HepG2 (cell line): ENCODE data around the gene GPLD1. TPM values are rescaled to one million over a fixed set of nuclear protein-coding genes. Genes with fewer than 3 reads are reported as not detected.
A peak's percentile ranks its signal among the peaks of the same experiment; 100 is the strongest.

ENCODE experiments used
- CREB1 ChIP-seq, 2 experiments: fragments of 450-650 bp in 1 of 2; IDR thresholded peaks; 2 replicates each; pipeline ENCODE4 v1.6.1; 2016 to 2017; ENCODE audit warnings: control low read depth in 1 of 2, mild to moderate bottlenecking in 1 of 2, missing compliant biosample characterization in 1 of 2, missing genetic modification characterization in 1 of 2
- MIER2 ChIP-seq: IDR thresholded peaks from 2 replicates; pipeline ENCODE4 v1.6.1; 2016; ENCODE audit warnings: missing biosample characterization, missing genetic modification reagents
- PPARG ChIP-seq: conservative IDR thresholded peaks from 2 replicates; pipeline ENCODE4 v1.6.1; 2016; ENCODE audit warnings: missing biosample characterization, missing genetic modification reagents
- REL ChIP-seq: sonication (generic); formaldehyde crosslinking; conservative IDR thresholded peaks from 2 replicates; pipeline ENCODE4 v1.8.0; 2022; ENCODE audit warnings: mild to moderate bottlenecking, missing genetic modification reagents, moderate library complexity
- SAP130 ChIP-seq: IDR thresholded peaks from 2 replicates; pipeline ENCODE4 v1.6.1; 2016; ENCODE audit warnings: low read depth
- ZFP62 ChIP-seq: sonication (generic); formaldehyde crosslinking; IDR thresholded peaks from 2 replicates; pipeline ENCODE4 v1.4.0; 2020; ENCODE audit warnings: missing genetic modification reagents
- ZFP82 ChIP-seq: sonication (generic); formaldehyde crosslinking; IDR thresholded peaks from 2 replicates; pipeline ENCODE4 v1.5.1; 2020; ENCODE audit warnings: mild to moderate bottlenecking, missing genetic modification reagents, borderline replicate concordance
- ZNF160 ChIP-seq: sonication (generic); formaldehyde crosslinking; IDR thresholded peaks from 2 replicates; pipeline ENCODE4 v1.8.0; 2022; ENCODE audit warnings: mild to moderate bottlenecking, inconsistent platforms, missing genetic modification reagents
- ZNF501 ChIP-seq: sonication (generic); formaldehyde crosslinking; IDR thresholded peaks from 2 replicates; pipeline ENCODE4 v1.5.1; 2020; ENCODE audit warnings: mild to moderate bottlenecking, moderate library complexity, missing genetic modification reagents
- ZSCAN12 ChIP-seq: sonication (generic); formaldehyde crosslinking; IDR thresholded peaks from 2 replicates; pipeline ENCODE4 v1.9.0; 2021; ENCODE audit warnings: mild to moderate bottlenecking, missing genetic modification reagents
- polyA plus RNA-seq, 8 experiments: library from polyadenylated mRNA; depleted of rRNA in 3 of 8; stranded (reverse) in 7 of 8; unstranded in 1 of 8; fragments of >200 nt; fragmentation: Illumina TruSeq in 4 of 8; extraction: Trizol in 4 of 8; gene quantifications; 2 replicates each; pipeline versions ENCODE4 v1.2.1 to v1.2.3, GENCODE V29; 2011 to 2016; ENCODE audit warnings: low read depth in 4 of 8, missing spikeins in 1 of 8, mixed read lengths in 1 of 8; ENCODE audit not compliant: insufficient read depth in 1 of 8
- total RNA-seq, 5 experiments: library from RNA; depleted of rRNA; stranded (reverse); fragments of >200 nt; fragmentation: Illumina TruSeq; extraction: Trizol; gene quantifications; 2 replicates each; pipeline ENCODE4 v1.2.3, GENCODE V29; 2016; ENCODE audit warnings: low read depth in 1 of 5
- TF ChIP-seq, protein P1 (sequence below): sonication (generic); formaldehyde crosslinking; IDR thresholded peaks from 2 replicates; pipeline ENCODE4 v1.4.0; 2020; ENCODE audit warnings: missing genetic modification reagents
- TF ChIP-seq, protein P2 (sequence below): sonication (generic); formaldehyde crosslinking; IDR thresholded peaks from 2 replicates; pipeline ENCODE4 v1.5.1; 2020; ENCODE audit warnings: mild to moderate bottlenecking, missing genetic modification reagents, moderate library complexity
- TF ChIP-seq, protein P3 (sequence below): IDR thresholded peaks from 2 replicates; pipeline ENCODE4 v1.6.1; 2016; ENCODE audit warnings: low read depth
- TF ChIP-seq, protein P4 (sequence below): IDR thresholded peaks from 2 replicates; pipeline ENCODE4 v1.6.1; 2016; ENCODE audit warnings: missing compliant biosample characterization, missing genetic modification reagents, borderline replicate concordance
- TF ChIP-seq, protein P5 (sequence below): sonication (generic); formaldehyde crosslinking; IDR thresholded peaks from 2 replicates; pipeline ENCODE4 v1.8.1; 2023; ENCODE audit warnings: mild to moderate bottlenecking, moderate library complexity, missing genetic modification reagents
- TF ChIP-seq, protein P6 (sequence below): sonication (generic); formaldehyde crosslinking; IDR thresholded peaks from 2 replicates; pipeline ENCODE4 v1.5.0; 2020; ENCODE audit warnings: mild to moderate bottlenecking, missing genetic modification reagents, moderate library complexity
- TF ChIP-seq, protein P7 (sequence below), 2 experiments: IDR thresholded peaks; 2 replicates each; pipeline ENCODE4 v1.6.1; 2011 to 2012; ENCODE audit warnings: low read length in 2 of 2, borderline replicate concordance in 1 of 2, low read depth in 1 of 2, mild to moderate bottlenecking in 1 of 2, moderate library complexity in 1 of 2

GPLD1 gene
- total and polyA plus RNA-seq, 2 of the 13 experiments (the other 11 are each of a cell fraction or from before 2014, with no cell fraction given) = 6.2 to 7.6 TPM

DNA sequence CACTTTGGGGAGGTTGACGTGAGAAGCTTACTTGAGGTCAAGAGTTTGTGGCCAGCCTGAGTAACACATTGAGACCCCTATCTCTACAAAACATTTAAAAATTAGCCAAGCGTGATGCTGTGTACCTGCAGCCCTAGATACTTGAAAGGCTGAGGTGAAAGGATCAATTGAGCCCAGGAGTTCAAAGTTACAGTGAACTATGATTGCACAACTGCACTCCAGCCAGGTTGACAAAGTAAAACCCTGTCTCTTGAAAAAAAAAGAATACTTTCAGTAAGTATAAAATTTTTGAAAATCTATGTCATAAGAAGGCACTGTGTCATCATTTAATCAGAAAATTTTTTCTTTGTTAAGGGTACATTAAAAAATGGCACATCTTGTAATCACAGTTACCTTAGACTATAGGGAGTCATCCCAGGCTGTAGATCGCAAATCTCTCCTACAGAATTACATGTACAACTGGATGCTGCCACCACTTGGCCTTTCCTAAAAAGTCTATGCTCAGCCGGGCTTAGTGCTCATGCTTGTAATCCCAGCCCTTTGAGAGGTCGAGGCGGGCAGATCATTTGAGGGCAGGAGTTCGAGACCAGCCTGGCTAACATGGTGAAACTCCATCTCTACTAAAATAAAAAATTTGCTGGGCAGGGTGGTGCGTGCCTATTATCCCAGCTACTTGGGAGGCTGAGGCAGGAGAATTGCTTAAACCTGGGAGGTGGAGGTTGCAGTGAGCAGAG is 103.7 kb downstream of the GPLD1 start (continued):
- TF ChIP-seq ZNF501 (CRISPR knock-in tag) (peak; percentile 56; the same call in 1 of the 2 replicates), ZFP62 (CRISPR knock-in tag) (no peak), MIER2 (CRISPR knock-in tag) (peak; percentile 60), REL (no peak), PPARG (peak; percentile 92), ZSCAN12 (CRISPR knock-in tag) (no peak), ZNF160 (CRISPR knock-in tag) (0 out of 2 replicates have a peak, but pooled peaks have one; percentile 25), ZFP82 (CRISPR knock-in tag) (peak; percentile 96), SAP130 (CRISPR knock-in tag) (peak; percentile 86), CREB1 (IDR thresholded peaks at IDR 0.05) (peak; percentile 25; the same call in 1 of the 2 replicates), CREB1 (CRISPR knock-in tag; IDR thresholded peaks at IDR 0.05) (peak; percentile 87)
- TF ChIP-seq, protein P1, sequence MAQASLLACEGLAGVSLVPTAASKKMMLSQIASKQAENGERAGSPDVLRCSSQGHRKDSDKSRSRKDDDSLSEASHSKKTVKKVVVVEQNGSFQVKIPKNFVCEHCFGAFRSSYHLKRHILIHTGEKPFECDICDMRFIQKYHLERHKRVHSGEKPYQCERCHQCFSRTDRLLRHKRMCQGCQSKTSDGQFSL = no peak
- TF ChIP-seq, protein P2, sequence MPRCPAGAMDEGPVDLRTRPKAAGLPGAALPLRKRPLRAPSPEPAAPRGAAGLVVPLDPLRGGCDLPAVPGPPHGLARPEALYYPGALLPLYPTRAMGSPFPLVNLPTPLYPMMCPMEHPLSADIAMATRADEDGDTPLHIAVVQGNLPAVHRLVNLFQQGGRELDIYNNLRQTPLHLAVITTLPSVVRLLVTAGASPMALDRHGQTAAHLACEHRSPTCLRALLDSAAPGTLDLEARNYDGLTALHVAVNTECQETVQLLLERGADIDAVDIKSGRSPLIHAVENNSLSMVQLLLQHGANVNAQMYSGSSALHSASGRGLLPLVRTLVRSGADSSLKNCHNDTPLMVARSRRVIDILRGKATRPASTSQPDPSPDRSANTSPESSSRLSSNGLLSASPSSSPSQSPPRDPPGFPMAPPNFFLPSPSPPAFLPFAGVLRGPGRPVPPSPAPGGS (CRISPR knock-in tag) = no peak; the same call in 1 of the 2 replicates
- TF ChIP-seq, protein P3, sequence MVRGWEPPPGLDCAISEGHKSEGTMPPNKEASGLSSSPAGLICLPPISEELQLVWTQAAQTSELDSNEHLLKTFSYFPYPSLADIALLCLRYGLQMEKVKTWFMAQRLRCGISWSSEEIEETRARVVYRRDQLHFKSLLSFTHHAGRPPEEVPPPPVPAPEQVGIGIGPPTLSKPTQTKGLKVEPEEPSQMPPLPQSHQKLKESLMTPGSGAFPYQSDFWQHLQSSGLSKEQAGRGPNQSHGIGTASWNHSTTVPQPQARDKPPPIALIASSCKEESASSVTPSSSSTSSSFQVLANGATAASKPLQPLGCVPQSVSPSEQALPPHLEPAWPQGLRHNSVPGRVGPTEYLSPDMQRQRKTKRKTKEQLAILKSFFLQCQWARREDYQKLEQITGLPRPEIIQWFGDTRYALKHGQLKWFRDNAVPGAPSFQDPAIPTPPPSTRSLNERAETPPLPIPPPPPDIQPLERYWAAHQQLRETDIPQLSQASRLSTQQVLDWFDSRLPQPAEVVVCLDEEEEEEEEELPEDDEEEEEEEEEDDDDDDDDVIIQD (CRISPR knock-in tag) = peak; percentile 93
- TF ChIP-seq, protein P4, sequence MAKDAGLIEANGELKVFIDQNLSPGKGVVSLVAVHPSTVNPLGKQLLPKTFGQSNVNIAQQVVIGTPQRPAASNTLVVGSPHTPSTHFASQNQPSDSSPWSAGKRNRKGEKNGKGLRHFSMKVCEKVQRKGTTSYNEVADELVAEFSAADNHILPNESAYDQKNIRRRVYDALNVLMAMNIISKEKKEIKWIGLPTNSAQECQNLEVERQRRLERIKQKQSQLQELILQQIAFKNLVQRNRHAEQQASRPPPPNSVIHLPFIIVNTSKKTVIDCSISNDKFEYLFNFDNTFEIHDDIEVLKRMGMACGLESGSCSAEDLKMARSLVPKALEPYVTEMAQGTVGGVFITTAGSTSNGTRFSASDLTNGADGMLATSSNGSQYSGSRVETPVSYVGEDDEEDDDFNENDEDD = no peak; the same call in 1 of the 2 replicates
- TF ChIP-seq, protein P5, sequence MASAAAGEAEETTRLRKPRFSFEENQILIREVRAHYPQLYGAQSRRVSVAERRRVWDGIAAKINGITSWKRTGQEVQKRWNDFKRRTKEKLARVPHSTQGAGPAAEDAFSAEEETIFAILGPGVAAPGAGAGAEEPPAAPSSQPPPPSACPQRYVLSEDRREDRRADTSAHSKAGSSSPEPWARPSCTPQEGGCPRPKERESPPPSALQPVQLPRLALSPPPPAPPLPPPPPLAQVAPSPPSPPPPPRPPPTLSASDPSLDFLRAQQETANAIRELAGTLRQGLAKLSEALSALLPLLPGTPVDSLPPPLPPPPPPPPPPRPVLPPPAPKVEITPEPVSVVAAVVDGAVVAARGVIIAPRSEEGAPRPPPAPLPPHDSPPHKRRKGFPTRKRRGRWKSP (CRISPR knock-in tag) = peak; percentile 80
- TF ChIP-seq, protein P6, sequence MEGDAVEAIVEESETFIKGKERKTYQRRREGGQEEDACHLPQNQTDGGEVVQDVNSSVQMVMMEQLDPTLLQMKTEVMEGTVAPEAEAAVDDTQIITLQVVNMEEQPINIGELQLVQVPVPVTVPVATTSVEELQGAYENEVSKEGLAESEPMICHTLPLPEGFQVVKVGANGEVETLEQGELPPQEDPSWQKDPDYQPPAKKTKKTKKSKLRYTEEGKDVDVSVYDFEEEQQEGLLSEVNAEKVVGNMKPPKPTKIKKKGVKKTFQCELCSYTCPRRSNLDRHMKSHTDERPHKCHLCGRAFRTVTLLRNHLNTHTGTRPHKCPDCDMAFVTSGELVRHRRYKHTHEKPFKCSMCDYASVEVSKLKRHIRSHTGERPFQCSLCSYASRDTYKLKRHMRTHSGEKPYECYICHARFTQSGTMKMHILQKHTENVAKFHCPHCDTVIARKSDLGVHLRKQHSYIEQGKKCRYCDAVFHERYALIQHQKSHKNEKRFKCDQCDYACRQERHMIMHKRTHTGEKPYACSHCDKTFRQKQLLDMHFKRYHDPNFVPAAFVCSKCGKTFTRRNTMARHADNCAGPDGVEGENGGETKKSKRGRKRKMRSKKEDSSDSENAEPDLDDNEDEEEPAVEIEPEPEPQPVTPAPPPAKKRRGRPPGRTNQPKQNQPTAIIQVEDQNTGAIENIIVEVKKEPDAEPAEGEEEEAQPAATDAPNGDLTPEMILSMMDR (CRISPR knock-in tag) = peak; percentile 87
- TF ChIP-seq, protein P7, sequence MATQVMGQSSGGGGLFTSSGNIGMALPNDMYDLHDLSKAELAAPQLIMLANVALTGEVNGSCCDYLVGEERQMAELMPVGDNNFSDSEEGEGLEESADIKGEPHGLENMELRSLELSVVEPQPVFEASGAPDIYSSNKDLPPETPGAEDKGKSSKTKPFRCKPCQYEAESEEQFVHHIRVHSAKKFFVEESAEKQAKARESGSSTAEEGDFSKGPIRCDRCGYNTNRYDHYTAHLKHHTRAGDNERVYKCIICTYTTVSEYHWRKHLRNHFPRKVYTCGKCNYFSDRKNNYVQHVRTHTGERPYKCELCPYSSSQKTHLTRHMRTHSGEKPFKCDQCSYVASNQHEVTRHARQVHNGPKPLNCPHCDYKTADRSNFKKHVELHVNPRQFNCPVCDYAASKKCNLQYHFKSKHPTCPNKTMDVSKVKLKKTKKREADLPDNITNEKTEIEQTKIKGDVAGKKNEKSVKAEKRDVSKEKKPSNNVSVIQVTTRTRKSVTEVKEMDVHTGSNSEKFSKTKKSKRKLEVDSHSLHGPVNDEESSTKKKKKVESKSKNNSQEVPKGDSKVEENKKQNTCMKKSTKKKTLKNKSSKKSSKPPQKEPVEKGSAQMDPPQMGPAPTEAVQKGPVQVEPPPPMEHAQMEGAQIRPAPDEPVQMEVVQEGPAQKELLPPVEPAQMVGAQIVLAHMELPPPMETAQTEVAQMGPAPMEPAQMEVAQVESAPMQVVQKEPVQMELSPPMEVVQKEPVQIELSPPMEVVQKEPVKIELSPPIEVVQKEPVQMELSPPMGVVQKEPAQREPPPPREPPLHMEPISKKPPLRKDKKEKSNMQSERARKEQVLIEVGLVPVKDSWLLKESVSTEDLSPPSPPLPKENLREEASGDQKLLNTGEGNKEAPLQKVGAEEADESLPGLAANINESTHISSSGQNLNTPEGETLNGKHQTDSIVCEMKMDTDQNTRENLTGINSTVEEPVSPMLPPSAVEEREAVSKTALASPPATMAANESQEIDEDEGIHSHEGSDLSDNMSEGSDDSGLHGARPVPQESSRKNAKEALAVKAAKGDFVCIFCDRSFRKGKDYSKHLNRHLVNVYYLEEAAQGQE (IDR thresholded peaks at IDR 0.05; ENCODE audit: borderline replicate concordance in 1 of 2, low read depth in 1 of 2, low read length in 2 of 2) = peak in 1 of 2 experiments; percentile 78; a peak in 1 of 4 replicates
